Dedifferentiated amniotic fluid mesenchymal stem cell (primary cell): ENCODE measurements around the gene PHLDA3.

Experiments used
- DNase-seq: peaks from one replicate; pipeline ENCODE4 v3.0.0-alpha.2; 2016; ENCODE audit errors: extremely low spot score

PHLDA3 gene

GRCh38 chr1:201429736-201430501 lies 39.1 kb downstream of the PHLDA3 start:
- no peak for DNase-seq

GRCh38 chr1:201427963-201428362 lies 41.0 kb downstream of the PHLDA3 start:
- DNase-seq, result no peak

- DNase-seq, result no peak
These were observed 42.3 kb downstream of the PHLDA3 start for GRCh38 chr1:201426479-201427310.

- no peak for DNase-seq
These were observed 44.8 kb downstream of the PHLDA3 start for GRCh38 chr1:201424146-201424545.

GRCh38 chr1:201423655-201424054 lies 45.3 kb downstream of the PHLDA3 start:
- no peak for DNase-seq

- no peak for DNase-seq
These were observed 46.5 kb downstream of the PHLDA3 start for GRCh38 chr1:201422436-201423030.

- DNase-seq, result no peak
These were observed 47.0 kb downstream of the PHLDA3 start for GRCh38 chr1:201422026-201422425.

GRCh38 chr1:201421041-201421440 lies 47.9 kb downstream of the PHLDA3 start:
- no peak for DNase-seq

- DNase-seq, result no peak
These were observed 48.4 kb downstream of the PHLDA3 start for GRCh38 chr1:201420608-201421002.

- no peak for DNase-seq
These were observed 49.0 kb downstream of the PHLDA3 start for GRCh38 chr1:201419746-201420607.

- no peak for DNase-seq
These were observed 49.7 kb downstream of the PHLDA3 start for GRCh38 chr1:201419256-201419655.

- no peak for DNase-seq
These were observed 50.5 kb downstream of the PHLDA3 start for GRCh38 chr1:201418461-201418860.
